ENCODE results near the gene DDI2.

DDI2 gene

DNA sequence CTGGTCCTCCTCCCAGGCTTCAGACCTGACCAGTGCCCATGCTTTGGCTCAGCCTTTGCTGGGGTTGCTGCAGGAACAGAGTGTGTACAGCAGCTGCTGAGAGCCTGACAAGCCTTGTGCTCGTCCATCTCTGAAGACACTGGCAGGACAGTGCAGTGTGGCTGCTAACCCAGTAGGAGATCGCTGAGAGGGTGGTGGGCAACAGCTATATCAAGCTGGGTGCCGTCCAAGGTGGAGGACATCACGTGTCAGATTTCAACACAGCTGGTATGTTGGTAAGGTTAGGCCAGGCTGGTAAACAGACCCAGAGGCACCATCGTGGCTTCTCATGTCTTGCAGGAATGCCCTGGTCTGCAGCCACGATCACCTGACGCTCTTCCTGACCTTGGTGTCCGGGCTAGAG is 100.9 kb downstream of the DDI2 start:
- Histone ChIP-seq H3K4me3 (ENCODE audit: low read depth in 1 of 2, low read length in 2 of 2) (no peak overlapping the region), H3K9me3 (ENCODE audit: insufficient read depth, low read length, severe bottlenecking) (no peaks in the 10 kb centered on the region), H3K27me3 (ENCODE audit: insufficient read depth, low read length, poor library complexity) (no peaks in the 10 kb centered on the region), H3K4me1 (ENCODE audit: insufficient read depth, low read length) (no peaks in the 10 kb centered on the region), H3K79me2 (ENCODE audit: insufficient read depth, low read length) (peaks cover 12% of the 10 kb centered on the region), H3K36me3 (ENCODE audit: insufficient read depth, low read length) (peaks cover 61% of the 10 kb centered on the region), H4K20me1 (ENCODE audit: insufficient read depth, low read length) (peaks cover 14% of the 10 kb centered on the region), H3K4me2 (ENCODE audit: insufficient read depth, low read length) (no peak overlapping the region), H2AFZ (ENCODE audit: low read depth, low read length) (no peak overlapping the region), H3K27ac (ENCODE audit: low read length) (no peak overlapping the region), H3K9ac (ENCODE audit: low read depth, low read length) (no peak overlapping the region)
- DNase-seq: no peak
- TF ChIP-seq, protein P1, sequence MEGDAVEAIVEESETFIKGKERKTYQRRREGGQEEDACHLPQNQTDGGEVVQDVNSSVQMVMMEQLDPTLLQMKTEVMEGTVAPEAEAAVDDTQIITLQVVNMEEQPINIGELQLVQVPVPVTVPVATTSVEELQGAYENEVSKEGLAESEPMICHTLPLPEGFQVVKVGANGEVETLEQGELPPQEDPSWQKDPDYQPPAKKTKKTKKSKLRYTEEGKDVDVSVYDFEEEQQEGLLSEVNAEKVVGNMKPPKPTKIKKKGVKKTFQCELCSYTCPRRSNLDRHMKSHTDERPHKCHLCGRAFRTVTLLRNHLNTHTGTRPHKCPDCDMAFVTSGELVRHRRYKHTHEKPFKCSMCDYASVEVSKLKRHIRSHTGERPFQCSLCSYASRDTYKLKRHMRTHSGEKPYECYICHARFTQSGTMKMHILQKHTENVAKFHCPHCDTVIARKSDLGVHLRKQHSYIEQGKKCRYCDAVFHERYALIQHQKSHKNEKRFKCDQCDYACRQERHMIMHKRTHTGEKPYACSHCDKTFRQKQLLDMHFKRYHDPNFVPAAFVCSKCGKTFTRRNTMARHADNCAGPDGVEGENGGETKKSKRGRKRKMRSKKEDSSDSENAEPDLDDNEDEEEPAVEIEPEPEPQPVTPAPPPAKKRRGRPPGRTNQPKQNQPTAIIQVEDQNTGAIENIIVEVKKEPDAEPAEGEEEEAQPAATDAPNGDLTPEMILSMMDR (IDR thresholded peaks at IDR 0.05; ENCODE audit: borderline replicate concordance, extremely low read depth, low read length, poor library complexity, severe bottlenecking): no peak
- TF ChIP-seq EZH2 (IDR thresholded peaks at IDR 0.05; ENCODE audit: borderline replicate concordance, low read depth, low read length, severe bottlenecking): no peak
- ATAC-seq (ENCODE audit: insufficient read depth, low read depth): no peak
